NB4 (cell line): ENCODE results near the gene FABP6.
"Not testable (repeated sequence)": the region's sequence is repeated elsewhere in the genome, so short reads cannot be mapped to it uniquely, and the experiment has no call there.

Experiments
- DNase-seq: peaks from one replicate; pipeline ENCODE4 v3.0.0; 2010; ENCODE audit warnings: low read depth
- H3K4me3 ChIP-seq: one replicate; pipeline ENCODE4 v1.5.1; 2011; ENCODE audit warnings: mild to moderate bottlenecking, low read depth, low read length, moderate library complexity
- CTCF ChIP-seq: IDR thresholded peaks from one replicate; pipeline ENCODE4 v1.5.1; 2012; ENCODE audit warnings: low read depth, low read length
- MAX ChIP-seq: IDR thresholded peaks from 2 replicates; pipeline ENCODE4 v1.6.1; 2011; ENCODE audit warnings: low read depth, low read length
- MYC ChIP-seq: IDR thresholded peaks from 2 replicates; pipeline ENCODE4 v1.6.1; 2011; ENCODE audit warnings: low read depth, low read length
- POLR2A ChIP-seq: IDR thresholded peaks from 2 replicates; pipeline ENCODE4 v1.6.1; 2011; ENCODE audit warnings: mild to moderate bottlenecking; ENCODE audit not compliant: insufficient read length; ENCODE audit errors: extremely low read depth

FABP6 gene

GRCh38 chr5:160240350-160240749 is 11.0 kb downstream of the FABP6 start:
- no peak overlapping the region for H3K4me3 ChIP-seq
- TF ChIP-seq MAX (no peak), MYC (no peak), POLR2A (no peak)
- no peak for DNase-seq

- no peak overlapping the region for H3K4me3 ChIP-seq
- TF ChIP-seq POLR2A = no peak
- DNase-seq = no peak
Measured at GRCh38 chr5:160242145-160242544, 12.8 kb downstream of the FABP6 start.

GRCh38 chr5:160245506-160246086 is 16.3 kb downstream of the FABP6 start:
- no peak overlapping the region for H3K4me3 ChIP-seq

GRCh38 chr5:160249570-160249969 is 20.3 kb downstream of the FABP6 start:
- H3K4me3 ChIP-seq, DNase-seq: not testable (repeated sequence)

More at GRCh38 chr5:160245506-160246086, 16.3 kb downstream of the FABP6 start:
- no peak for DNase-seq
- TF ChIP-seq CTCF = no peak
- TF ChIP-seq POLR2A = no peak
- no peak for TF ChIP-seq MYC
- no peak for TF ChIP-seq MAX

- no peak overlapping the region for H3K4me3 ChIP-seq
- no peak for DNase-seq
- TF ChIP-seq MYC (no peak), CTCF (no peak), MAX (no peak), POLR2A (no peak)
Measured at GRCh38 chr5:160250226-160250625, 20.9 kb downstream of the FABP6 start.

- TF ChIP-seq MAX (no peak), CTCF (no peak)
- no peak overlapping the region for H3K4me3 ChIP-seq
- DNase-seq = no peak
Measured at GRCh38 chr5:160250826-160251225, 21.5 kb downstream of the FABP6 start.

- no peak for DNase-seq
- H3K4me3 ChIP-seq = no peak overlapping the region
- TF ChIP-seq CTCF (no peak), POLR2A (no peak), MYC (no peak), MAX (no peak)
Measured at GRCh38 chr5:160251406-160252155, 22.3 kb downstream of the FABP6 start.
